ENCODE results near the gene TBC1D26.
"Not testable (repeated sequence)": the region's sequence is repeated elsewhere in the genome, so short reads cannot be mapped to it uniquely, and the experiment has no call there.

TBC1D26 gene

GRCh38 chr17:15731900-15732299, at the start of gene TBC1D26:
TBC1D26 (plus strand) TSS chr17:15732283; CDS start chr17:15735349, 3,066 bp downstream.
- DNase-seq: not testable (repeated sequence)

GRCh38 chr17:15683135-15683534, 48.9 kb upstream of the TBC1D26 start:
- DNase-seq: not testable (repeated sequence)

GRCh38 chr17:15683824-15684478, 48.1 kb upstream of the TBC1D26 start, which contains the start of gene TRIM16:
TRIM16 (minus strand) TSS chr17:15684311; CDS start chr17:15651609, 32,702 bp downstream.
- peak; percentile 12 for DNase-seq

GRCh38 chr17:15687494-15687893, 44.6 kb upstream of the TBC1D26 start:
- DNase-seq: not testable (repeated sequence)

GRCh38 chr17:15698967-15699366, 33.1 kb upstream of the TBC1D26 start:
- DNase-seq: not testable (repeated sequence)

- peak; percentile 99 for DNase-seq
Observed at GRCh38 chr17:15699413-15699924, 32.6 kb upstream of the TBC1D26 start, which contains the start of gene ZNF286A. ZNF286A (plus strand) TSS chr17:15699752; CDS start chr17:15700330, 578 bp downstream.

- not testable (repeated sequence) for DNase-seq
Observed at GRCh38 chr17:15699937-15700336, 32.1 kb upstream of the TBC1D26 start.

- DNase-seq: not testable (repeated sequence)
Observed at GRCh38 chr17:15704239-15704638, 27.8 kb upstream of the TBC1D26 start.

- not testable (repeated sequence) for DNase-seq
Observed at GRCh38 chr17:15704813-15705212, 27.3 kb upstream of the TBC1D26 start.

- DNase-seq: not testable (repeated sequence)
Observed at GRCh38 chr17:15708879-15709278, 23.2 kb upstream of the TBC1D26 start.

GRCh38 chr17:15716601-15717563, 15.2 kb upstream of the TBC1D26 start:
- DNase-seq: not testable (repeated sequence)

- DNase-seq: not testable (repeated sequence)
Observed at GRCh38 chr17:15730535-15730934, 1.5 kb upstream of the TBC1D26 start.

GRCh38 chr17:15733174-15733789, 1.2 kb downstream of the TBC1D26 start:
- not testable (repeated sequence) for DNase-seq

- not testable (repeated sequence) for DNase-seq
Observed at GRCh38 chr17:15736578-15736977, 4.5 kb downstream of the TBC1D26 start.

- DNase-seq: no peak
Observed at GRCh38 chr17:15738066-15738465, 6.0 kb downstream of the TBC1D26 start.

- not testable (repeated sequence) for DNase-seq
Observed at GRCh38 chr17:15739259-15739658, 7.2 kb downstream of the TBC1D26 start.

- not testable (repeated sequence) for DNase-seq
Observed at GRCh38 chr17:15740041-15740440, 8.0 kb downstream of the TBC1D26 start.

- DNase-seq: no peak
Observed at GRCh38 chr17:15740570-15741120, 8.6 kb downstream of the TBC1D26 start.

- no peak for DNase-seq
Observed at GRCh38 chr17:15741624-15742023, 9.5 kb downstream of the TBC1D26 start.

GRCh38 chr17:15742051-15742795, 10.1 kb downstream of the TBC1D26 start:
- DNase-seq: no peak

GRCh38 chr17:15742921-15743320, 10.8 kb downstream of the TBC1D26 start:
- no peak for DNase-seq

All from NCI-H510A (cell line).